Astrocyte (in vitro differentiated cells and primary cell): ENCODE results near the gene PTPN3. TPM values are rescaled to one million over a fixed set of nuclear protein-coding genes. Genes with fewer than 3 reads are reported as not detected.
"Not testable (repeated sequence)": the region's sequence is repeated elsewhere in the genome, so short reads cannot be mapped to it uniquely, and the experiment has no call there.

ENCODE experiments used
- DNase-seq: peaks from one replicate; pipeline ENCODE4 v3.0.0-alpha.2; 2010; ENCODE audit warnings: low read depth
- FAIRE-seq: peaks from 2 replicates; lab custom pipeline; 2011; peaks lifted over from hg19 to GRCh38; lab: Jason Lieb, UNC
- H2AFZ ChIP-seq: 2 replicates; pipeline ENCODE4 v1.6.0; 2012; ENCODE audit warnings: low read depth, low read length, inconsistent platforms
- H3K27ac ChIP-seq: 2 replicates; pipeline ENCODE4 v1.5.1; 2011; ENCODE audit warnings: low read depth, low read length, inconsistent platforms
- H3K27me3 ChIP-seq: 2 replicates; pipeline ENCODE4 v1.6.0; 2011; ENCODE audit warnings: low read length, inconsistent platforms; ENCODE audit not compliant: insufficient read depth
- H3K36me3 ChIP-seq: 2 replicates; pipeline ENCODE4 v1.5.1; 2011; ENCODE audit warnings: low read length, inconsistent platforms; ENCODE audit not compliant: insufficient read depth
- H3K4me1 ChIP-seq: 2 replicates; pipeline ENCODE4 v1.5.1; 2011; ENCODE audit warnings: low read length, inconsistent platforms; ENCODE audit not compliant: insufficient read depth
- H3K4me2 ChIP-seq: 2 replicates; pipeline ENCODE4 v1.6.0; 2012; ENCODE audit warnings: low read length, inconsistent platforms
- H3K4me3 ChIP-seq: 2 replicates; pipeline ENCODE4 v1.5.1; 2011; ENCODE audit warnings: low read depth, mild to moderate bottlenecking, low read length, inconsistent platforms; ENCODE audit not compliant: insufficient read depth
- H3K79me2 ChIP-seq: 2 replicates; pipeline ENCODE4 v1.6.0; 2012; ENCODE audit warnings: mild to moderate bottlenecking, low read length, inconsistent platforms; ENCODE audit not compliant: insufficient read depth
- H3K9ac ChIP-seq: 2 replicates; pipeline ENCODE4 v1.6.0; 2012; ENCODE audit warnings: mild to moderate bottlenecking, low read length, inconsistent platforms
- H3K9me3 ChIP-seq: 2 replicates; pipeline ENCODE4 v1.5.1; 2012; ENCODE audit warnings: low read depth, mild to moderate bottlenecking, low read length, inconsistent platforms; ENCODE audit not compliant: insufficient read depth
- H4K20me1 ChIP-seq: 2 replicates; pipeline ENCODE4 v1.6.0; 2012; ENCODE audit warnings: low read length, inconsistent platforms; ENCODE audit not compliant: insufficient read depth
- H3K27ac Mint-ChIP-seq: one replicate; pipeline ENCODE4 v1.8.0; 2021; ENCODE audit warnings: mild to moderate bottlenecking, mixed read lengths; ENCODE audit not compliant: unreplicated experiment
- H3K27me3 Mint-ChIP-seq: one replicate; pipeline ENCODE4 v1.8.0; 2021; ENCODE audit warnings: low read depth, mixed read lengths; ENCODE audit not compliant: unreplicated experiment
- H3K36me3 Mint-ChIP-seq: one replicate; pipeline ENCODE4 v1.8.0; 2021; ENCODE audit warnings: low read depth, mixed read lengths; ENCODE audit not compliant: unreplicated experiment
- H3K4me1 Mint-ChIP-seq: one replicate; pipeline ENCODE4 v1.8.0; 2021; ENCODE audit warnings: low read depth, mixed read lengths; ENCODE audit not compliant: unreplicated experiment
- H3K4me3 Mint-ChIP-seq: one replicate; pipeline ENCODE4 v1.8.0; 2021; ENCODE audit warnings: mild to moderate bottlenecking, moderate library complexity, mixed read lengths; ENCODE audit not compliant: unreplicated experiment
- H3K9me3 Mint-ChIP-seq: one replicate; pipeline ENCODE4 v1.8.0; 2021; ENCODE audit warnings: mild to moderate bottlenecking, mixed read lengths; ENCODE audit not compliant: unreplicated experiment
- CTCF ChIP-seq: IDR thresholded peaks from 2 replicates; pipeline ENCODE4 v1.5.1; 2011; ENCODE audit warnings: low read depth, mild to moderate bottlenecking, inconsistent platforms, low read length, moderate library complexity; ENCODE audit not compliant: insufficient read depth
- EZH2 ChIP-seq: IDR thresholded peaks from 2 replicates; pipeline ENCODE4 v1.6.1; 2012; ENCODE audit warnings: mild to moderate bottlenecking, low read length, inconsistent platforms; ENCODE audit not compliant: insufficient read depth
- total RNA-seq: library from RNA; stranded (reverse); gene quantifications from 2 replicates; pipeline ENCODE4 v1.2.1, GENCODE V29; 2021

The PTPN3 gene
- total RNA-seq, 1 donor from 2014 or later, result 1.1 TPM

GRCh38 chr9:109342878-109343277 is 155.2 kb downstream of the PTPN3 start:
- DNase-seq (no peak), FAIRE-seq (no peak)
- Mint-ChIP-seq H3K4me1 (no peaks in the 10 kb centered on the region), H3K27me3 (peaks cover 3% of the 10 kb centered on the region), H3K36me3 (no peaks in the 10 kb centered on the region), H3K4me3 (no peak overlapping the region), H3K9me3 (peaks cover 2% of the 10 kb centered on the region), H3K27ac (no peak overlapping the region)
- H4K20me1 ChIP-seq, result no peaks in the 10 kb centered on the region
- TF ChIP-seq CTCF (no peak), EZH2 (no peak)
- peaks cover 8% of the 10 kb centered on the region for H3K4me1 ChIP-seq
- H3K27ac ChIP-seq, result no peak overlapping the region
- no peak overlapping the region for H3K4me3 ChIP-seq
- H2AFZ ChIP-seq, result no peak overlapping the region
- H3K79me2 ChIP-seq, result no peaks in the 10 kb centered on the region
- no peak overlapping the region for H3K9ac ChIP-seq
- no peaks in the 10 kb centered on the region for H3K36me3 ChIP-seq
- H3K9me3 ChIP-seq, result no peaks in the 10 kb centered on the region
- no peak overlapping the region for H3K4me2 ChIP-seq
- peaks cover 22% of the 10 kb centered on the region for H3K27me3 ChIP-seq

- H3K79me2 ChIP-seq, result no peaks in the 10 kb centered on the region
- no peak overlapping the region for H3K9ac ChIP-seq
- H4K20me1 ChIP-seq, result no peaks in the 10 kb centered on the region
- peaks cover 16% of the 10 kb centered on the region for H3K27me3 ChIP-seq
- H3K9me3 ChIP-seq, result no peaks in the 10 kb centered on the region
- no peak overlapping the region for H3K4me3 ChIP-seq
- Mint-ChIP-seq H3K4me1 (no peaks in the 10 kb centered on the region), H3K4me3 (no peak overlapping the region), H3K27ac (no peak overlapping the region), H3K27me3 (peaks cover 9% of the 10 kb centered on the region), H3K9me3 (no peaks in the 10 kb centered on the region), H3K36me3 (no peaks in the 10 kb centered on the region)
- H3K4me1 ChIP-seq, result peaks cover 8% of the 10 kb centered on the region
- no peak overlapping the region for H3K27ac ChIP-seq
- no peak for FAIRE-seq
- no peak overlapping the region for H2AFZ ChIP-seq
- TF ChIP-seq EZH2, result no peak
- no peak for TF ChIP-seq CTCF
- no peak for DNase-seq
- no peaks in the 10 kb centered on the region for H3K36me3 ChIP-seq
- H3K4me2 ChIP-seq, result no peak overlapping the region
These were observed 156.5 kb downstream of the PTPN3 start for GRCh38 chr9:109341561-109341960.

GRCh38 chr9:109340979-109341378 is 157.1 kb downstream of the PTPN3 start:
- not testable (repeated sequence) for H3K4me1 Mint-ChIP-seq, H3K9ac ChIP-seq, DNase-seq, FAIRE-seq, H3K4me3 Mint-ChIP-seq, H3K4me3 ChIP-seq, H3K9me3 ChIP-seq, H4K20me1 ChIP-seq, H3K36me3 Mint-ChIP-seq, H3K27ac ChIP-seq, H3K4me2 ChIP-seq, H3K9me3 Mint-ChIP-seq, H3K4me1 ChIP-seq, H2AFZ ChIP-seq, H3K27ac Mint-ChIP-seq, H3K79me2 ChIP-seq, H3K36me3 ChIP-seq, H3K27me3 Mint-ChIP-seq
- peaks cover 20% of the 10 kb centered on the region for H3K27me3 ChIP-seq
